ENCODE data around the gene GPAM. TPM values are rescaled to one million over a fixed set of nuclear protein-coding genes. Genes with fewer than 3 reads are reported as not detected.
"Not testable (repeated sequence)": the region's sequence is repeated elsewhere in the genome, so short reads cannot be mapped to it uniquely, and the experiment has no call there.

Gene GPAM
- total and polyA plus RNA-seq, 2 donors (not counting 1 experiment from before 2014, with no cell fraction given) = 2.6 to 8.2 TPM

DNA sequence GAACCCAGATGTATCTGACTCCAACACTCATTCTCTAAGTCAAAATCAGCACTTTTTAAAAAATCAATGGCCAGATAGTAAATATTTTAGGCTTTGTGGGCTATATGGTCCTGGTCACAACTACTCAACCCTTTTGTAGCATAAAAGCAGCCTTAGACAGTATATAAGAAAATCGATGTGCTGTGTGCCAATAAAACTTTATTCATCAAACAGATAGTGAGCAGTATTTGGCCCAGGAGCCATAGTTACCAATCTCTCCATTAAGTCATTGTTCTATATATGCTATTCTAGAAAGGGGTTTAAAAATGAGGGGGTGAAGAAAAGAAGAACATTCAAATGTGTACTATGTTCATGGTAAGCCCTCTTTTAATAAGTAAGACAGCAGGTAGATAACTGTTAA lies 18.5 kb upstream of the GPAM start:
- Histone ChIP-seq H3K4me1 (ENCODE audit: control insufficient read depth in 2 of 2, insufficient read depth in 2 of 2, low read length in 2 of 2) (peaks cover 0 to 15% of the 10 kb centered on the region in 2 donors), H2AFZ (ENCODE audit: insufficient read depth, low read depth, low read length, poor library complexity, severe bottlenecking) (no peak overlapping the region), H3K9ac (ENCODE audit: low read length) (no peak overlapping the region), H4K20me1 (ENCODE audit: control insufficient read depth, insufficient read depth, low read length, poor library complexity, severe bottlenecking) (no peaks in the 10 kb centered on the region), H3K27ac (ENCODE audit: low read length in 2 of 2) (no peak overlapping the region), H3K4me3 (ENCODE audit: control extremely low read depth in 1 of 5, extremely low read depth in 1 of 5, insufficient read depth in 1 of 5, low read depth in 2 of 5, low read length in 4 of 5) (no peak overlapping the region), H3K4me2 (replicated peaks; ENCODE audit: low read depth, low read length, poor library complexity, severe bottlenecking) (no peak overlapping the region), H3K79me2 (ENCODE audit: control insufficient read depth, insufficient read depth, low read length) (no peaks in the 10 kb centered on the region), H3K27me3 (replicated peaks in 1 of 4; ENCODE audit: control extremely low read depth in 1 of 4, control insufficient read depth in 3 of 4, insufficient read depth in 4 of 4, low read length in 3 of 4) (peaks cover 0 to 9% (median 0%) of the 10 kb centered on the region in 4 experiments), H3K9me3 (ENCODE audit: control extremely low read depth in 1 of 3, control insufficient read depth in 2 of 3, insufficient read depth in 1 of 3, low read length in 2 of 3) (no peaks in the 10 kb centered on the region), H3K36me3 (replicated peaks in 1 of 2; ENCODE audit: control extremely low read depth in 1 of 2, control insufficient read depth in 1 of 2, extremely low read depth in 1 of 2, insufficient read depth in 2 of 2, low read length in 1 of 2) (no peaks in the 10 kb centered on the region)
- TF ChIP-seq EZH2 (IDR thresholded peaks at IDR 0.05; ENCODE audit: borderline replicate concordance, insufficient read depth, low read depth, low read length, poor library complexity, severe bottlenecking) = no peak
- TF ChIP-seq, protein P1, sequence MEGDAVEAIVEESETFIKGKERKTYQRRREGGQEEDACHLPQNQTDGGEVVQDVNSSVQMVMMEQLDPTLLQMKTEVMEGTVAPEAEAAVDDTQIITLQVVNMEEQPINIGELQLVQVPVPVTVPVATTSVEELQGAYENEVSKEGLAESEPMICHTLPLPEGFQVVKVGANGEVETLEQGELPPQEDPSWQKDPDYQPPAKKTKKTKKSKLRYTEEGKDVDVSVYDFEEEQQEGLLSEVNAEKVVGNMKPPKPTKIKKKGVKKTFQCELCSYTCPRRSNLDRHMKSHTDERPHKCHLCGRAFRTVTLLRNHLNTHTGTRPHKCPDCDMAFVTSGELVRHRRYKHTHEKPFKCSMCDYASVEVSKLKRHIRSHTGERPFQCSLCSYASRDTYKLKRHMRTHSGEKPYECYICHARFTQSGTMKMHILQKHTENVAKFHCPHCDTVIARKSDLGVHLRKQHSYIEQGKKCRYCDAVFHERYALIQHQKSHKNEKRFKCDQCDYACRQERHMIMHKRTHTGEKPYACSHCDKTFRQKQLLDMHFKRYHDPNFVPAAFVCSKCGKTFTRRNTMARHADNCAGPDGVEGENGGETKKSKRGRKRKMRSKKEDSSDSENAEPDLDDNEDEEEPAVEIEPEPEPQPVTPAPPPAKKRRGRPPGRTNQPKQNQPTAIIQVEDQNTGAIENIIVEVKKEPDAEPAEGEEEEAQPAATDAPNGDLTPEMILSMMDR (IDR thresholded peaks at IDR 0.05) = no peak
- POLR2A ChIA-PET = no interaction called here
- ATAC-seq (ENCODE audit: low read depth) = no peak
- peaks cover 19% of the 10 kb centered on the region for H3K4me1 Mint-ChIP-seq
- no CpG with 5 or more reads among the region's 1 CpG for WGBS (ENCODE audit: insufficient coverage)
- no peaks in the 10 kb centered on the region for H3K9me3 Mint-ChIP-seq (ENCODE audit: insufficient read depth)
- H3K27ac Mint-ChIP-seq = no peak overlapping the region
- no peak overlapping the region for H3K4me3 Mint-ChIP-seq
- H3K27me3 Mint-ChIP-seq = no peaks in the 10 kb centered on the region
- DNase-seq = no peak
- intact Hi-C loops (cut with micrococcal nuclease) = no loop called here
- CTCF ChIA-PET = no interaction called here

DNA sequence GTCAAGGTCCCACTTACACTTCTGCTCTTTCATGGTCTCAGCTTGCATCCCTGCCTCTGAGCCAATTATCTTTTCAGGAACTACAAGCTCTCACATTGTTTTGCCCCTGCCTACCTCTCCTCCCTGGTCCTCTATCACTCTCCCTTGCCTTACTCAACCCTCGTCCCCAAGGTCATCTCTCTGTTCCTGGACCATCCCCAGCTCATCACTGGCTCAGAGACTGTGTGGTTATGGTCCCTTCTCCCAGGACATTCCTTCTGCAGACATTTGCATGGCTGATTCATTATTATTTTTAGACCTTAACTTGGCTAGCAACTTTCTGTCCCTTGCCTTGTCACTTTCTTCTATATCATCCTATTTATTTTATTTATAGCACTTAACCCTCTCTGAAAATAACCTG lies 17.8 kb upstream of the GPAM start:
- H3K27me3 Mint-ChIP-seq = no peaks in the 10 kb centered on the region
- no peak overlapping the region for H3K27ac ChIP-seq (ENCODE audit: low read length in 2 of 2)
- intact Hi-C loops (cut with micrococcal nuclease) = no loop called here
- H3K4me1 Mint-ChIP-seq = peaks cover 19% of the 10 kb centered on the region
- peaks cover 0 to 15% of the 10 kb centered on the region in 2 donors for H3K4me1 ChIP-seq (ENCODE audit: control insufficient read depth in 2 of 2, insufficient read depth in 2 of 2, low read length in 2 of 2)
- WGBS (ENCODE audit: insufficient coverage) = 64% methylated on average over 1 of the region's 1 CpG
- H3K4me3 Mint-ChIP-seq = no peak overlapping the region
- no peaks in the 10 kb centered on the region for H4K20me1 ChIP-seq (ENCODE audit: control insufficient read depth, insufficient read depth, low read length, poor library complexity, severe bottlenecking)
- H3K79me2 ChIP-seq (ENCODE audit: control insufficient read depth, insufficient read depth, low read length) = no peaks in the 10 kb centered on the region
- H3K27me3 ChIP-seq (replicated peaks in 1 of 4; ENCODE audit: control extremely low read depth in 1 of 4, control insufficient read depth in 3 of 4, insufficient read depth in 4 of 4, low read length in 3 of 4) = peaks cover 0 to 9% (median 0%) of the 10 kb centered on the region in 4 experiments
- H3K27ac Mint-ChIP-seq = no peak overlapping the region
- H3K9me3 ChIP-seq (ENCODE audit: control extremely low read depth in 1 of 3, control insufficient read depth in 2 of 3, insufficient read depth in 1 of 3, low read length in 2 of 3) = no peaks in the 10 kb centered on the region
- no peaks in the 10 kb centered on the region for H3K36me3 ChIP-seq (replicated peaks in 1 of 2; ENCODE audit: control extremely low read depth in 1 of 2, control insufficient read depth in 1 of 2, extremely low read depth in 1 of 2, insufficient read depth in 2 of 2, low read length in 1 of 2)
- no peak for DNase-seq
- no peak overlapping the region for H3K9ac ChIP-seq (ENCODE audit: low read length)
- no peak overlapping the region for H3K4me2 ChIP-seq (replicated peaks; ENCODE audit: low read depth, low read length, poor library complexity, severe bottlenecking)
- no peak overlapping the region for H3K4me3 ChIP-seq (ENCODE audit: control extremely low read depth in 1 of 5, extremely low read depth in 1 of 5, insufficient read depth in 1 of 5, low read depth in 2 of 5, low read length in 4 of 5)
- no peak for ATAC-seq (ENCODE audit: low read depth)
- H2AFZ ChIP-seq (ENCODE audit: insufficient read depth, low read depth, low read length, poor library complexity, severe bottlenecking) = no peak overlapping the region
- POLR2A ChIA-PET = no interaction called here
- H3K9me3 Mint-ChIP-seq (ENCODE audit: insufficient read depth) = no peaks in the 10 kb centered on the region
- CTCF ChIA-PET = interaction anchor here (0.5 kb wide), 1 partner anchor 1729 kb away, joined by 5 read pairs; no protein-coding TSS in a partner anchor
- TF ChIP-seq, protein P1 (IDR thresholded peaks at IDR 0.05) = no peak
- TF ChIP-seq EZH2 (IDR thresholded peaks at IDR 0.05; ENCODE audit: borderline replicate concordance, insufficient read depth, low read depth, low read length, poor library complexity, severe bottlenecking) = no peak

DNA sequence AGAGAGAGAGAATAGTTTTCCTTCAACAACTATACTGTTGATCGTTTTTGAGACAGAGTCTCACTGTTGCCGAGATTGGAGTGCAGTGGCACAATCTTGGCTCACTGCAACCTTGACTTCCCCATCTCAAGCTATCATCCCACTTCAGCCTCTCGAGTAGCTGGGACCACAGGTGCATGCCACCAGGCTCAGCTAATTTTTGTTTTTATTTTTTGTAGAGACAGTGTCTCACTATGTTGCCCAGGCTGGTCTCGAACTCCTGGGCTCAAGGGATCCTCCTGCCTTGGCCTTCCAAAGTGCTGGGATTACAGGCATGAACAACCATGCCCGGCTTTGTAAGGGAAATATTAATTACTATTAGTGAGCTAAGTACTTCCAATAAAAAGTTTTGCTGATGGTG lies 16.7 kb upstream of the GPAM start:
- H3K27me3 ChIP-seq (replicated peaks in 1 of 4; ENCODE audit: control extremely low read depth in 1 of 4, control insufficient read depth in 3 of 4, insufficient read depth in 4 of 4, low read length in 3 of 4); ATAC-seq (ENCODE audit: low read depth); H3K9ac ChIP-seq (ENCODE audit: low read length); H3K4me3 Mint-ChIP-seq; H3K27me3 Mint-ChIP-seq; H4K20me1 ChIP-seq (ENCODE audit: control insufficient read depth, insufficient read depth, low read length, poor library complexity, severe bottlenecking); H3K4me3 ChIP-seq (ENCODE audit: control extremely low read depth in 1 of 5, extremely low read depth in 1 of 5, insufficient read depth in 1 of 5, low read depth in 2 of 5, low read length in 4 of 5); H3K79me2 ChIP-seq (ENCODE audit: control insufficient read depth, insufficient read depth, low read length); POLR2A ChIA-PET; H3K9me3 ChIP-seq (ENCODE audit: control extremely low read depth in 1 of 3, control insufficient read depth in 2 of 3, insufficient read depth in 1 of 3, low read length in 2 of 3); H3K36me3 ChIP-seq (replicated peaks in 1 of 2; ENCODE audit: control extremely low read depth in 1 of 2, control insufficient read depth in 1 of 2, extremely low read depth in 1 of 2, insufficient read depth in 2 of 2, low read length in 1 of 2); H3K27ac ChIP-seq (ENCODE audit: low read length in 2 of 2); H2AFZ ChIP-seq (ENCODE audit: insufficient read depth, low read depth, low read length, poor library complexity, severe bottlenecking); DNase-seq; intact Hi-C loops (cut with micrococcal nuclease); H3K27ac Mint-ChIP-seq; H3K9me3 Mint-ChIP-seq (ENCODE audit: insufficient read depth); H3K4me2 ChIP-seq (replicated peaks; ENCODE audit: low read depth, low read length, poor library complexity, severe bottlenecking): not testable (repeated sequence)
- peaks cover 19% of the 10 kb centered on the region for H3K4me1 Mint-ChIP-seq
- peaks cover 0 to 15% of the 10 kb centered on the region in 2 donors for H3K4me1 ChIP-seq (ENCODE audit: control insufficient read depth in 2 of 2, insufficient read depth in 2 of 2, low read length in 2 of 2)
- 83% methylated on average over 1 of the region's 5 CpGs for WGBS (ENCODE audit: insufficient coverage)
- CTCF ChIA-PET = interaction anchor here (0.8 to 1.1 kb wide), 2 partner anchors 17 to 108 kb away, joined by 3 read pairs; partner anchors contain the start of gene GPAM
